ENCODE data around the gene PXMP4.
A peak's percentile ranks its signal among the peaks of the same experiment; 100 is the strongest.

Gene PXMP4

DNA sequence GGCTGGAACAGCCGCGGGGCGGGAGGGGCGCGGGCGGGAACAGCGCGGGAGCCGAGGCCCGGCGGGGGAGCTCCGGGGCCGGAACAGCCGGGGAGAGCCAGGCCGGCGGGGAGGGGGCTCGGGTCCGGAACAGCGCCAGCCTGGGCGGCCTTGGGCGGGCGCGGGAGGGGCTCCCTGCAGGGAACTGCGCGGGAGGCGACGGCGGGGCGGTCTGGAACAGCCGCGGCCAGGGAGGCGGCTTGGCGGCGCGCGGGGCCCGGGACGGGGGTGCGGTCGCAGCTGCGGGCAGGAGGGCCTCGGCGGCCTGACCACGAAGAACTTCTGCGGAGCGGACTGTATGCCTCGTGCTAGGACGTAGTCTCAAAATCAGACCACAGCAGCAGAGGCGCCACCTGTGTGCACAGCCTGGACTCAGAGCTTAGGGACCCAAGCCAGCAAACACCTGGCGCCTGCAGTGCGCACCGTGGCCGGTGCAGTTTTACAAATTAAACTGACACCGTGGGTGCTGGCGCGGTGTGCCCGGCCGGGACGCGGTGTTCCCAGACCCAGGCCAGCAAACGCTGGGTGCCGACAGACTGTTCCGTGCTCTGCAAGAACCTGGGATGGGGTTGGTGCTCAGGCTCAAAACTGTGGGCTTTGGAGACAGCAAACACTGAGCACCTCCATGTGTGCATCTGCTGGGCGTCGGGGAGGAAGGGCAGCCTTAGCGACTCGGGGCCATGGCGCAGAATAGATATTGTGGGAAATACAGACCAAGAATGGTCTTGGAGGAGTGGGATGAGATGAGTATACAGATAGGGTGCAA lies 12.3 kb upstream of the PXMP4 start:
- DNase-seq (ENCODE audit: low read depth in 1 of 2, low spot score in 1 of 2) = peak; percentile 81 to 82

DNA sequence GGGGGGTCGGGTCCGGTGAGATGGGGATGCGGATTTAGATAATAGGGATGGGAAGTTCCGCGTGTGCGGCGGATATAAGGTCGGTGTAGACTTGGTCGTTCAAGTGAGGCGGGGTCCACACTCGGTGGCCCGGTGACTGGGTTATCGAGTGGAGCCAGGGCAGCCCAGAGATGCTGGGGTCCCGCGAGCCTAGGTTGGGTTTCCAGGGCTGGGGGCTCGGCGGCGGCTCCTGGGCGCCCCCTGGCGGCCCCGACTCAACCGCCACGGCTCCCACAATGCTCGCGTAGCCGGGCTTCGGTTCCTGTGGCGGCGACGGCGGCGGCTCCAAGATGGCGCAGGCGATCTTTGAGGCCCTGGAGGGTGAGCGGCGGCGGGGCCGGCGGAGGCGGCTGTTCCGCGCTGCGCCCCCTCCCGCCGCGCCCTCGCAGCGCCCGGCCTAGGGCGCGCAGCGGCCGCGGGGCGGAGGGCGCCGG lies 11.6 kb upstream of the PXMP4 start, which contains the start of gene ZNF341:
ZNF341 (plus strand) TSS at position 304 of the 473 bp plus-strand sequence; CDS start at position 330, 26 bp downstream.
- DNase-seq (ENCODE audit: low read depth in 1 of 2, low spot score in 1 of 2) = peak; percentile 79 to 85

DNA sequence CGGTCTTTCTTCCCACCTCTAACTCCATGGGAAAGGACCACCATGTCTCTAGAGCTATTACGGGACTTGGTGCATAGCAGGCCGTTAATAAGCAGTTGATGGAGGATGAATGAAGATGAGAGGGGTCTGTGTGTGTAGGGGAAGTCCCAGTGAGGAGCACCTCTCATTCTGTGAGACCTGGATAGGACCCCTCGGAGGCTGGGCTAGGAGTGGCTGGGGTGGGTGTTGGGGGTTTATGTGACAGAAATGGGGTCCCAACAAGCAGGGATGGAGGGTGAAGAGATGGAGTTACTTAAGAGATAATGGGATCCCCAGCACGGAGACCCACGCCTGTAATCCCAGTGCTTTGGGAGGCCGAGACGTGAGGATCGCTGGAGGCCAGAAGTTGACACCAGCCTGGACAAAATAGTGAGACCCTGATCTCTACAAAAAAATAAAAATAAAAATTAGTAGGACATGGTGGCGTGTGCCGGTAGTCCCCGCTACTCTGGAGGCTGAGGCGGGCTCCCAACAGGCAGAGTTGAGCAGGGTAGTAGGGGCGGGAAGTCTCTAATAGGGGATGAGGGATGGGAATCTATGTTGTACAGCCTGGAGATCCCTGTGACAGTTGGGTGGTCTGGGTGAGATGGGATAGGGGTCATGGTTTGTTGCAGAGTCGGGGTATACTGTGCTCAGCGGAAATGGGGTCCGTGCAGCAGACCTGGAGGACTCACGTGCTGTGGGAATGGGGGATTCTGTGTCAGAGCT lies 11.0 kb upstream of the PXMP4 start:
- no peak for DNase-seq (ENCODE audit: low read depth in 1 of 2, low spot score in 1 of 2)

DNA sequence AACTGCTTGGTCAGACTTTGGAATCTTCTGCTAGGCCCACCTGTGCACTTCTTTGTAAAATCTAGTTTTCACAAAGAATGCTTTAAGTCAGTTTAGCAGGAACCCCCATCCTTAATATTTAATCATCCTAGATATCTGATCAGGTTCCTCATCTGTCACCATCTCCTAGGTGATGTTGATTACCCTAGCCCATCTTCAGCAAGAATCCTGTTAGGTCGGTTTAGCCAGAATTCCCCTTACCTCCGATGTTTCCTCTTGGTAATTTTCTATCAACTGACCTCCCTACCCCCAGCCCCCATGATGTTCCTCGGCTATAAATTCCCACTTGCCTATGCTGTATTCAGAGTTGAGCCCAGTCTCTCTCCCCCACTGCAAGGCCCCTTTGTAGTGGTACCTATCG lies 9.0 kb upstream of the PXMP4 start:
- no peak for DNase-seq (ENCODE audit: low read depth in 1 of 2, low spot score in 1 of 2)

DNA sequence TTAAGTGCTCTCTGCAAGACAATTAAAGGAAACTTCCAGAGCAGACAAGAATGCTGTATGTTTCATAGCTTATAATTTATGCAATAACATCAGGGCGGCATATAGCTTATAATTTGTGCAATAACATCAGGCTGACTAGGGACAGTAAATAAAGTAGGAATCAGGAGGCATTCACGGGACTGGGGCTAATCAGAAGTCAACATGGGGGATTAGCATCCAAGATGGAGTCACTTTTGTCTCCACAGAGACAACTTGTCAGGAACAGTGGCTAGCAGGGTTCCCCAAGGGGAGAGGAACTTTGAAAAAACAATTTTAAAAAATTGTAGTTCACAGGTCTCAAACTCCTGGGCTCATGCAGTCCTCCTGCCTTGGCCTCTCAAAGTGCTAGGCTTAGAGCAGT lies 8.4 kb upstream of the PXMP4 start:
- DNase-seq (ENCODE audit: low read depth in 1 of 2, low spot score in 1 of 2) = no peak

DNA sequence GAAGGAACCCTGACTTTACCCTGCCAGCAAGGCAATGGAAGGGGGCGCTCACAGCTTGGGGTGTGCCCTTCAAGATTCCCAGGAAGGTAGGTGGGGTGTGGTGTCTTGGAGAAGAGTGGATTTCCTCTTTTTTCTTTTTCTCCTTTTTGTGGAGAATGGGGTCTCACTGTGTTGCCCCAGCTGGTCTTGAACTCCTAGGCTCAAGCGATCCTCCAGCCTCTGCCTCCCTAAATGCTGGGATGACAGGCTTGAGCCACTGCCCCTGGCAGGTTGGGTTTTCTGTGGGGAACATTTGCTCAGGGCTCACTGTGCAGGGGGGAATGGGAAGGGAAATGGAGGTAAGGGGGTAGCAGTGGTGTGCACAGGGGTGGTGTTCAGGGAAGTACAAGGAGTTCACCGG lies 7.7 kb upstream of the PXMP4 start:
- no peak for DNase-seq (ENCODE audit: low read depth in 1 of 2, low spot score in 1 of 2)

DNA sequence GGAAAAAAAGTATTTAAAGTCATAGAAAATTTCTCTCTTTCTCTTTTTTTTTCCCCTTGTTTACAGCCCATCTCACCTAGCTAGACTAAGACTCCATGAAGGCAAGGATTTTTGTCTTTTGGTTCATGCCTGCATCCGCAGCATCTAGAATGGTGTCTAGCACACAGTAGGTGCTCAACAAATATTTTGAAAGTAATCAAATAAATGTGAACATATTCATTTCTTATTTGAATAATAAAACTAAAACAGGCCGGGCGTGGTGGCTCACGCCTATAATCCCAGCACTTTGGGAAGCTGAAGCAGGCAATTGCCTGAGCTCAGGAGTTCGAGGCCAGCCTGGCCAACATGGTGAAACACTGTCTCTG lies 7.0 kb upstream of the PXMP4 start:
- no peak for DNase-seq (ENCODE audit: low read depth in 1 of 2, low spot score in 1 of 2)

DNA sequence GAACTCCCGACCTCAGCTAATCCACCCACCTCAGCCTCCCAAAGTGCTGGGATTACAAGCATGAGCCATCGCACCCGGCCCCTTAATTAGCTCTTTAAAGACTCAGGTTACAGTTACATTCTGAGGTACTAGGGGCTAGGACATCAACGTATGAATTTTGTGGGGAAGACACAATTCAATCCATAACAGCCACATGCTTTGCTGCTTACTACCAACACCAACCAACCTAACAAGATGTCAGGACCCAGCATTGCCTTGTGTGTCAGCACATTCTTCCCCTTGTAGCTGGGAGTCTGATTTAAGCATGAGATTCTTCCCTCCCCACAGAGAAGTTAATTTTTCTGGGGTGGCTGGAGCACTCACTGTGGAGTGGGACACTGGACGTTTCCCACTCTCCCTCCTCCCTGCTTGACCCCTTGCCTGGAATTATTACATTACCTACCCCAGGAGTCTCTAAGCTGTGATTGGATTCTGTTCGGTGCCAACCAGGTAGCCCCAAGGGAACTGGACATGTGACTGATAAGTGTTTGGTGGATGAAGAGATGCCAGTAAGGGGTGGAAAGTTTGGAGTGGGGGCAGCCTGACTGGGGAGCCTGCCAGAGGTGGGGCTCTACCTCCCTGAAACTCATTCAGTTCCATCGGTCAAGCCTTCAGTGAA lies 5.6 kb upstream of the PXMP4 start:
- DNase-seq (ENCODE audit: low read depth in 1 of 2, low spot score in 1 of 2) = no peak

DNA sequence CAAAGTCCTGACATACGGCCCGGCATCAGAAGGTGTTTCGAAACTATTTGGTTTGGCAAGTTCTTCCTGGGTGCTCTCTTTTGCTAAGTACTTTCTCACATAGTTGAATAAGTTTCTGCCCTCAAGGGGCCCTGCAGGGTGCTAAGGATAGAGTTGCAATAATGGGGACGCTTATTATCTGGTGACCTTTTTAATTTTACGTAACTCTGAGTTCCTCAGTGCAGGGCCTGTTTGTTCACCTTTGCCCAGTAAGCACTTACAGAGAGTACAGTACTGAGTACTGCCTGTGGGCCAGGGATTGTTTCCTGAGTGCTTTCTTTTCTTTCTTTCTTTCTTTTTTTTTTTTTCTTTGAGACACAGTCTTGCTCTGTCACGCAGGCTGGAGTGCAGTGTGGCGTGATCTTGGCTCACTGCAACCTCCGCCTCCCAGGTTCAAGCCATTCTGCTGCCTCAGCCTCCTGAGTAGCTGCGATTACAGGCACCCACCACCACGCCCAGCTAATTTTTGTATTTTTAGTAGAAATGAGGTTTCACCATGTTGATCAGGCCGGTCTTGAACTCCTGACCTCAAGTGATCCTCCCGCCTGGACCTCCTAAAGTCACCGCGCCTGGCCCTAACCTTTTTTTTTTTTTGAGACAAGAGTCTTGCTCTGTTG lies 4.5 kb upstream of the PXMP4 start:
- no peak for DNase-seq (ENCODE audit: low read depth in 1 of 2, low spot score in 1 of 2)

DNA sequence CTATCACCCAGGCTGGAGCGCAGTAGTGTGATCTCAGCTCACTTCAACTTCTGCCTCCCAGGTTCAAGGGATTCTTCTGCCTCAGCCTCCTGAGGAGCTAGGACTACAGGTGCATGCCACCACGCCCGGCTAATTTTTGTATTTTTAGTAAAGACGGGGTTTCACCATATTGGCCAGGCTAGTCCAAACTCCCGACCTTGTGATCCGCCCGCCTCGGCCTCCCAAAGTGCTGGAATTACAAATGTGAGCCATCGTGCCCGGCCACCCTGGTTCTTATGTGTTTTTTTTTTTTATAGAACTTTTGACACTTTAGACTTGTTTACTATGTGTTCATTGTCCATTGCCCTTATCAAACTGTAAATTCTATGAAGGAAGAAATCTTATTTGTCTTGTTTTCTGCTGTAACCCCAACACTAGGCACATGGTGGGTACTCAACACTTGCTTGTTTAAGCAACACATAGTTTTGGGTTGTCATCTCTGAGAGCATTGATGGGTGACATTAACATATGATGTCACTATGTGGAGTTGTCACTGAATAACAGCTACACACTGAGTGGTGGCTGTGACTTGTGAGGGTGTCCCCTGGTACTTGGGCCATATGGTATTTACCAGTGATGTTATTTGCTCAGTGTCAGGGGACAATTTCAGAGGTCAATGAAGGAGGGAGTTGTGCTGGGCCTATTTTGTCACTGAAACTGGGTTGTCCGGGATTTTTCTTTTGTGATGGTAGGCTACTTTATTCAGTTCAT lies 1.5 kb upstream of the PXMP4 start:
- no peak for DNase-seq (ENCODE audit: low read depth in 1 of 2, low spot score in 1 of 2)

DNA sequence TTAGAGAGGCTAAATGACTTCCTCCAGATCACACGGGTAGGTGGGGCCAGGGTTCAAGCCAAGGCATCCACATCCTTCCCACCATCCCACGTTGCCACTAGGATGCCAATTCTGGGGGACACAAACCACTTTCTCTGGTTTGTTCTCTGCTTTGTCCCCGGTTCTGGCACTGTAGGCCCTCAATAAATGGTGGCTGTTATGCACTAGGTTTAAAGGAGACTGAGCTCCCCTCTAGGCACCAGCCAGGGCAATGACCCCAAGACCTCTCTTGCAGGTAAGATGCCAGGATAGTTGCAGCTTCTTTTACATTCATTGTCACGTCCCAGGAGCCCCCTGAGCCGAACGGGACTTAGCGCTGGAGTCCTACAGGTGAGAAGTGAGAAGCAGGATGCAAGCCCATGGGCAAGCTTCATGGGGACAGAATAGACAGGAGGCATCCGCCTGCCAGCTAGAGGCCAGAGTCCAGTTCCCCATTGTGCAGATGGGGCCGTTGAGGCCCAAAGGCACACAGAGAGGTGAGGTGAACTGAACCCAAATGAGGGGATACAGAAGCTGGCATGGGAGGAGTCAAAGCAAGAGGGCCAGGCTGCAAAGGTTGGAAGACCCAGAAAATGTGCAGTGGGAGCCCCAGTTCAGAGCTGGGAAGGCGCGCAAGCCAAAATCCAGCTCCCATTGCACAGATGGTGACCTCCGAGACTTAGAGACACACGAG lies 677 bp downstream of the PXMP4 start:
- no peak for DNase-seq (ENCODE audit: low read depth in 1 of 2, low spot score in 1 of 2)

DNA sequence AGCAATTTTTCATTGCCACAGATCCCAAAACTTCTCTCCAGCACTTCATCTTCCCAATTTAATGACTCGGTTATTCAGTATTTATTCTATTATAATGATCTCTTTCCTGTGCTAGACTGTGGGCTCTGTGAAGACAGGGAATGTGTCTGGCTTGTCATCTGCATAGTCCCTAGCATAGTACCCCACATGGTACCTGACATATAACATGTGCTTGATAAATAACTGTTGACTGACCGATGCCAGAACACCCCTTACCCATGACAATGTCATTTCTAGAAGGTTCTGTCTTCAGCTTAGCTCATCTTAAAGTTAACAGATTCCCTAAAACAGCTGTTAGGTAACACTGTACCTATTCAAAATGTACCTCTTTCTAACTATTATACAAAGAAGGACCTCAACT lies 3.6 kb downstream of the PXMP4 start:
- no peak for DNase-seq (ENCODE audit: low read depth in 1 of 2, low spot score in 1 of 2)

DNA sequence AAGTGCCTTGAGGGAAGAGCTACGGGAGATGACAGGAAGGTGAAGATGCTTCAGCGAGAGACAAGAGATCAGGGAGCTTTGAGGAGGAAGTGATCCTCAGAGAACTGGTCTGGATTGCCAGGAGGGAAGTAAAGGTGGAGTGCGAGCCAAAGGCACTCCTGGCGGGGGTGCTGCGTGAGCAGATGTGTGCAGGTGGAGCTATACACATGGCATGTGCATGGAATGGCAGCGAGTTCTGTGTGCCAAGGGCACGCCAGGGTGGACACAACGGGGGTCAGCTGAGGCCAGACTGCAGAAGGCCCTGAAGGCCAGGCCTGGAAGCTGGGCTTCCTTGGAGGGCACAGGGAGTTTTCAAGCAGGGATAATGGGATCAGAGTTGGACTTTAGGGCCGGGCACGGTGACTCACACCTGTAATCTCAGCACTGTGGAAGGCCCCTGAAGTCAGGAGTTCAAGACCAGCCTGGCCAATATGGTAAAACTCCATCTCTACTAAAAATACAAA lies 6.2 kb downstream of the PXMP4 start:
- DNase-seq (ENCODE audit: low read depth in 1 of 2, low spot score in 1 of 2) = no peak

DNA sequence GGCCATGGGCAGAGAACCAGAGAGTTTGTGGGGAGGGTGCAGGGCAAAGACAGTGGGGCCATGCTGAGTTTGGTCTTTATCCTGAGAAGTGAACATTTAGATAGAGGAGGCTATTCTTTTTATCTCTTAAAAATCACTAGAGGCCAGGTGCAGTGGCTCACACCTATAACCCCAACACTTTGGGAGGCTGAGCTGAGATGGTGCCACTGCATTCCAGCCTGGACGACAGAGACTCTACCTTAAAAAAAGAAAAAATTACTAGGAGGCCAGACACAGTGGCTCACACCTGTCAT lies 8.7 kb downstream of the PXMP4 start:
- no peak for DNase-seq (ENCODE audit: low read depth in 1 of 2, low spot score in 1 of 2)

DNA sequence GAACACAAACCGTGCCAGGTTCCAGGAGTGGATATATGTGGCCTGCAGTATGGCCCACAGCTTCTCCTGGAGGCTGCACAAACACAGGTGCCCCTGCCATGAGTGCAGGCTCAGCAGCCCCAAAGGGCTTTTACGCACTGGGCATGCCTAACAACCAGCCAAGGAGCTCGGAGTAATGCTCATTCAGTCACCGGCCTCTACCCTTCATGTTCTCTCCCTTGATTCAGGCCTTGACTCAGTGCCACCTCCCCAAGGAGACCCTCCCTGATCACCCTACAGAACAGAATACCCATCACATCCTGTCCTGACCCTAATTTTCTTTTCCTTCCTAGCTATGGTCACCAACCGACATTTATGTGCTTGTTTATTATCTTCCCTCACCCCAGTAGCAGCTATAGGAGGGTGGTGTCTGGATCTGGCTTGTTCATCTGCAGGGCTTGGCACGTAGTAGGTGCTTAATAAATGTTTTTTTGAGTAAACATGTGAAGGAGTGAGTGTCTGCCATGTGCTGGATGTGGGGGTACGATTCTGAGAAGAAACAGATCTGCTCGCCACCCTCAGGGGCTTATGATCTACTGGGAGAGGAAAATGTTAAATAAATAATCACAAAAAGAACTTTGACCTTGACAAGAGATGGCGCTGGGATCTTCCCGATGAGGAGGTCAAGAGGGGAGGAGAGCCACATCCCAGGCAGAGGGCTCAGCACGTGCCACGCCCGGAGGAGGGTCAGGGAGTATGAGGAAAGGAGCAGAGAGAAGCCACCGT lies 9.2 kb downstream of the PXMP4 start:
- DNase-seq (ENCODE audit: low read depth in 1 of 2, low spot score in 1 of 2) = no peak

DNA sequence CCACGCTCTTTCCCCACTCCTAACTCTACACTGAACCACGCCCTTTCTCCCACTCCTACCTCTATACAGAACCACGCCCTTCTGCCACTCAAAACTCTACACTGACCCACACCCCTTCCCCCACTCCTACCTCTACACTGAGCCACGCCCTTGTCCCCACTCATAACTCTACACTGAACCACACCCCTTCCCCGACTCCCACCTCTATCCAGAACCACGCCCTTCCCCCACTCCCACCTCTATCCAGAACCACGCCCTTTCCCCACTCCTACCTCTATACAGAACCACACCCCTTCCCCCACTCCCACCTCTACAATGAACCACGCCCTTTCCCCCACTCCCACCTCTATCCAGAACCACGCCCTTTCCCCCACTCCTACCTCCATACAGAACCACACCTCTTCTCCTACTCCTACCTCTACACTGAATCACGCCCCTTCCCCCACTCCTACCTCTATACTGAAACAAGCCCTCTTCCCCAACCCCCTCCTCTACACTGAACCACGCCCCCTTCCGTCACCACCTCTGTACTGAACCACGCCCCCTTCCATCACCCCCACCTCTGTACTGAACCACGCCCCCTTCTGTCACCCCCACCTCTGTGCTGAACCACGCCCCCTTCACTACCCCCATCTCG lies 10.1 kb downstream of the PXMP4 start:
- DNase-seq (ENCODE audit: low read depth in 1 of 2, low spot score in 1 of 2) = no peak

DNA sequence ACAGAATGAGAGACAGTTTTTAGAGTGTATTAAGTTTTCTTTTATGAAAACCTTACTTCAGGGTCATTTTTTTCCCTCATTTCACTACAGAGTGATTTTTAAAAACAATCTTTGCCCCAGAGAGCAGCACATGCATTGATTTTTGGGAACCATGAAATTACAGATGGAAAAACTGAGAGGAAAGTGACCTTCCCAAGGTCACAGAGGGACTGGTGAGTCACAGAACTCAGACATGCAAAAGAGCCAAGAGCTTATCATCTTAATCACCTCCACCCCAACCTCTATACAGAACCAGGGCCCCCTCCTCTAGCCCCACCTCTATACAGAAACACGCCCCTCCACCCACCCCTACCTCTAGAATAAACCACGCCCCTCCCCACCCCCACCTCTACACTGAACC lies 10.7 kb downstream of the PXMP4 start:
- no peak for DNase-seq (ENCODE audit: low read depth in 1 of 2, low spot score in 1 of 2)

DNA sequence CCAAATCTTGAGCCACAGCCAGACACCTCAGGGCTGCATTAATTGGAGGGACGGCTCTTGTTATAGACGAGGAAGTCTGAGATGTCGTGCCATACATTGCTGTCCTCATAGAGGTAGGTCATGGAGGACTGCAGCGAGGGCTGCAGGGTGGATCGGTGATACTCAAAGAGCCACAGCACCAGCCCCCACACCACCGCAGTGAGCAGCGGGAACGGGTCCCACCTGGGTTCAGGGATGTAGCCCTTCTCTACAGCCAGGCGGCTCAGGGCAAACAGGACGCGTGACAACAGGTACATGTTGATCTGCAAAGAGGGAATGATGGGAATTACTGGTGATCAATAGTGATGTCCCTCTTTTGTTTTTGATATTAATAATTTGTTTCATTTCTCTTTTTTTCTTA lies 12.4 kb downstream of the PXMP4 start:
- no peak for DNase-seq (ENCODE audit: low read depth in 1 of 2, low spot score in 1 of 2)
